K562 (cell line): Measurements from ENCODE around the gene XIRP1. TPM values are rescaled to one million over a fixed set of nuclear protein-coding genes. Genes with fewer than 3 reads are reported as not detected.

Experiments
- ATAC-seq: fragments of 200-7000 bp; cut with Tn5 transposase; 3 replicates; pipeline ENCODE4 v1.9.1; 2020; ENCODE audit warnings: moderate library complexity
- BruUV-seq: library from RNA; stranded (reverse); fragments of 400-500 nt; replicated peaks from 2 replicates; lab custom pipeline; 2021; lab: Mats Ljungman, UMichigan
- CTCF ChIA-PET: fragments of 300-600 bp; formaldehyde crosslinking; extraction: SDS; loops from one replicate; lab custom pipeline; 2021; ENCODE audit warnings: low intra/inter-chr PET ratio; lab: Yijun Ruan, JAX
- POLR2A ChIA-PET: fragments of 300-600, 350-650 bp; sonication (Branson Sonifier 250); formaldehyde crosslinking; extraction: SDS; loops from one replicate; lab custom pipeline; 2021; ENCODE audit warnings: antibody characterized with exemption, inconsistent platforms; lab: Yijun Ruan, JAX
- DNase-seq, 4 experiments: peaks; one replicate each; pipeline versions ENCODE4 v3.0.0 to v3.0.0-alpha.2; 2011 to 2018; ENCODE audit warnings: low spot score in 3 of 4, mixed read lengths in 3 of 4; ENCODE audit errors: extremely low read depth in 1 of 4
- FAIRE-seq: peaks from 2 replicates; lab custom pipeline; 2011; peaks lifted over from hg19 to GRCh38; lab: Jason Lieb, UNC
- H2AFZ ChIP-seq: 2 replicates; pipeline ENCODE4 v1.6.0; 2011; ENCODE audit warnings: low read depth, low read length, control low read depth, inconsistent platforms
- H3K27ac ChIP-seq: fragments of 200-600 bp; 3 replicates; pipeline ENCODE4 v1.8.0; 2011; ENCODE audit warnings: low read depth, mild to moderate bottlenecking, control low read depth, inconsistent platforms, low read length, moderate library complexity, mixed read lengths; ENCODE audit errors: extremely low read depth
- H3K27me3 ChIP-seq, 2 experiments: fragments of 300-600 bp in 1 of 2; 2 replicates in 1 of 2; 3 replicates in 1 of 2; pipeline versions ENCODE4 v1.6.0 to v1.8.0; 2011; ENCODE audit warnings: inconsistent platforms in 2 of 2, low read length in 2 of 2, mild to moderate bottlenecking in 1 of 2, mixed read lengths in 1 of 2, moderate library complexity in 1 of 2; ENCODE audit not compliant: control insufficient read depth in 2 of 2, insufficient read depth in 2 of 2
- H3K36me3 ChIP-seq: fragments of 300-600 bp; 3 replicates; pipeline ENCODE4 v1.8.0; 2011; ENCODE audit warnings: mild to moderate bottlenecking, low read length, inconsistent platforms; ENCODE audit not compliant: control insufficient read depth, insufficient read depth
- H3K4me1 ChIP-seq, 2 experiments: fragments of 200-600 bp in 1 of 2; replicated peaks in 1 of 2; 2 replicates in 1 of 2; 3 replicates in 1 of 2; pipeline versions ENCODE4 v1.5.1 to v1.8.0; 2011; ENCODE audit warnings: inconsistent platforms in 2 of 2, low read length in 2 of 2, mild to moderate bottlenecking in 1 of 2, mixed read lengths in 1 of 2, moderate library complexity in 1 of 2; ENCODE audit not compliant: control insufficient read depth in 2 of 2, insufficient read depth in 2 of 2
- H3K4me2 ChIP-seq: 2 replicates; pipeline ENCODE4 v1.6.1; 2011; ENCODE audit warnings: low read length, control low read depth, inconsistent platforms, mixed read lengths; ENCODE audit not compliant: insufficient read depth
- H3K4me3 ChIP-seq: fragments of 200-600 bp; sonication (generic), shearing (Covaris generic); 2 replicates; pipeline ENCODE4 v1.5.1; 2016; ENCODE audit warnings: control low read depth, inconsistent platforms
- H3K79me2 ChIP-seq: fragments of 200-600 bp; 3 replicates; pipeline ENCODE4 v1.8.0; 2011; ENCODE audit warnings: low read length, inconsistent platforms; ENCODE audit not compliant: control insufficient read depth, insufficient read depth
- H3K9ac ChIP-seq, 2 experiments: 2 replicates each; pipeline versions ENCODE4 v1.6.0 to v1.6.1; 2011; ENCODE audit warnings: low read depth in 2 of 2, low read length in 2 of 2, control low read depth in 1 of 2, inconsistent platforms in 1 of 2, mild to moderate bottlenecking in 1 of 2, mixed read lengths in 1 of 2; ENCODE audit not compliant: insufficient read depth in 1 of 2
- H3K9me1 ChIP-seq: one replicate; pipeline ENCODE4 v1.6.0; 2011; ENCODE audit warnings: inconsistent platforms, mild to moderate bottlenecking, low read length, moderate library complexity; ENCODE audit not compliant: control insufficient read depth, insufficient read depth
- H3K9me3 ChIP-seq: replicated peaks from 2 replicates; pipeline ENCODE4 v1.5.1; 2011; ENCODE audit warnings: low read depth, low read length, inconsistent platforms; ENCODE audit not compliant: control insufficient read depth, insufficient read depth
- H4K20me1 ChIP-seq: replicated peaks from 2 replicates; pipeline ENCODE4 v1.6.1; 2011; ENCODE audit warnings: low read length, inconsistent platforms, mixed read lengths; ENCODE audit not compliant: control insufficient read depth, insufficient read depth
- EGR1 ChIP-seq: fragments of 450-650 bp; conservative IDR thresholded peaks from 2 replicates; pipeline ENCODE4 v1.6.1; 2017; ENCODE audit warnings: mild to moderate bottlenecking
- GTF2A2 ChIP-seq: IDR thresholded peaks from 2 replicates; pipeline ENCODE4 v1.6.1; 2016; ENCODE audit warnings: mild to moderate bottlenecking, missing genetic modification characterization, missing compliant biosample characterization
- HDAC6 ChIP-seq: IDR thresholded peaks from 2 replicates; pipeline ENCODE4 v1.6.1; 2012; ENCODE audit warnings: low read depth, mild to moderate bottlenecking, control low read depth, inconsistent platforms, low read length, moderate library complexity
- HNRNPLL ChIP-seq: fragments of 200-400 bp; formaldehyde crosslinking; IDR thresholded peaks from 2 replicates; pipeline ENCODE4 v1.6.1; 2017; ENCODE audit warnings: low read length, low read depth, mild to moderate bottlenecking; ENCODE audit not compliant: poor library complexity, severe bottlenecking
- PML ChIP-seq: IDR thresholded peaks from 2 replicates; pipeline ENCODE4 v1.6.1; 2012; ENCODE audit warnings: low read length, inconsistent platforms
- RBFOX2 ChIP-seq: fragments of 200-400 bp; formaldehyde crosslinking; IDR thresholded peaks from 2 replicates; pipeline ENCODE4 v1.6.1; 2017; ENCODE audit warnings: low read depth, mild to moderate bottlenecking, low read length, moderate library complexity
- U2AF1 ChIP-seq: fragments of 200-400 bp; formaldehyde crosslinking; optimal IDR thresholded peaks from 2 replicates; pipeline ENCODE3; 2017; ENCODE audit warnings: mild to moderate bottlenecking, low read depth, low read length, moderate library complexity
- ZNF175 ChIP-seq: fragments of 200-800 bp; sonication (Bioruptor generic); IDR thresholded peaks from 2 replicates; pipeline ENCODE4 v1.6.1; 2016; ENCODE audit warnings: low read depth, mild to moderate bottlenecking, missing genetic modification characterization, missing compliant biosample characterization
- ZNF282 ChIP-seq: sonication (generic); formaldehyde crosslinking; IDR thresholded peaks from 2 replicates; pipeline ENCODE4 v1.8.1; 2023; ENCODE audit warnings: missing genetic modification reagents
- ZNF324 ChIP-seq: fragments of 250-450 bp; sonication (Bioruptor Pico); IDR thresholded peaks from 2 replicates; pipeline ENCODE4 v1.4.0; 2020; ENCODE audit warnings: mild to moderate bottlenecking
- ZNF644 ChIP-seq: fragments of 200-800 bp; sonication (Bioruptor generic); IDR thresholded peaks from 2 replicates; pipeline ENCODE4 v1.6.1; 2016; ENCODE audit warnings: low read depth, missing genetic modification characterization, missing compliant biosample characterization
- WGBS: fragments of 100-300 bp; shearing (Covaris generic); methylation state at CpG from one replicate; pipeline ENCODE4 v1.1.6; 2016; ENCODE audit warnings: low coverage, mixed read lengths; ENCODE audit not compliant: insufficient coverage; ENCODE audit errors: missing lambda C conversion rate; 5-methylcytosine and 5-hydroxymethylcytosine counted together
- in situ Hi-C: fragments of 300-500 bp; cut with MboI; formaldehyde crosslinking; loops from 4 replicates; pipeline ENCODE4 v1.15.0; 2018; ENCODE audit warnings: inconsistent platforms, mixed read lengths
- intact Hi-C: fragments of 100-400 bp; cut with micrococcal nuclease; formaldehyde crosslinking; loops from 2 replicates; pipeline ENCODE4 v1.14.2; 2022
- polyA plus RNA-seq, 8 experiments: library from polyadenylated mRNA; depleted of rRNA in 4 of 8; stranded (reverse) in 5 of 8; unstranded in 3 of 8; fragments of >200 nt; fragmentation: Nextera tagmentation in 2 of 8; fragmentation: Illumina TruSeq in 1 of 8; extraction: Ambion mirVana in 2 of 8; extraction: Trizol in 1 of 8; gene quantifications; 2 replicates each; pipeline versions ENCODE4 v1.2.1 to v1.2.3, GENCODE V29; 2011 to 2014; ENCODE audit warnings: inconsistent platforms in 1 of 8, missing spikeins in 1 of 8
- total RNA-seq, 7 experiments: library from RNA; depleted of rRNA in 6 of 7; stranded (reverse); fragments of >200 nt in 6 of 7; fragmentation: Illumina TruSeq in 2 of 7; extraction: Trizol in 2 of 7; gene quantifications; 2 replicates each; pipeline versions ENCODE4 v1.2.1 to v1.2.3, GENCODE V29; 2011 to 2021; ENCODE audit warnings: low replicate concordance in 1 of 7
- TF ChIP-seq, protein P1 (sequence below): sonication (generic); formaldehyde crosslinking; IDR thresholded peaks from 2 replicates; pipeline ENCODE4 v1.8.1; 2023; ENCODE audit warnings: mild to moderate bottlenecking, missing genetic modification reagents, moderate library complexity

The XIRP1 gene
- total and polyA plus RNA-seq, 9 of the 15 experiments (the other 6 are each of a cell fraction or from before 2014, with no cell fraction given): 0.03 to 0.27 (median 0.08) TPM; not detected in 3

DNA sequence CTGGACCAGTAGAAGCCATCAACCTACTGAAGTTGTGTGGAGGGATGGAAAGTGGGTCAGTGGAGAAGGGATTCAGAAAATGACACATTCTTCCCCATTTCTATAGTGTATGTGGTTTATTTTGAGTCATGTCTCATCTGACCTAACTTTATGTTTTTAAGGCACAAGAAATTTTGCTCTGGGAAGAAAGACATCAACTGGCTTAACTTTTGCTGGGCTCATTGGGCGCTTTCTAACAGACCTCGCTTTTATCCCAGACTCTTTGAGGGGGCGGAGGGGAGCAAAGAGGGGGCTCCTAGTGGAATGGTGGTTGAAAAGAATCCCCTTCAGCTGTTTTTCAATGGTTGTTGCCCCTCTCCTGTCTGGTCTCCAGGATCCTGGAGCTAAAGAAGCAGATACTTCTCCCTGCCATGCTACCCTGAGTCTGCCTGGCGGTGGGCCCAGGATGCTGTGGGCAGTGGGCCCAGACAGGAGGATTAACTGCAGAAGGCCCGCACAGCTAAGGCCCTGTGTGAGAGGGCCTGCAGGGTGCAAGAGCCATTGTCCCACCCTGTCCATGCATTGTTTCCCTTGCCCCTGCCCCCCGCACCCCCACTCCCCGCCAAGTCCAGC lies 53.5 kb downstream of the XIRP1 start:
- Histone ChIP-seq H3K4me1 (peaks cover 8 to 23% of the 10 kb centered on the region in 2 experiments; a peak in 4 of 5 replicates), H3K27me3 (peaks cover 0 to 9% of the 10 kb centered on the region in 2 experiments; a peak in 1 of 5 replicates), H2AFZ (no peak overlapping the region), H3K27ac (no peak overlapping the region), H4K20me1 (peaks cover 29% of the 10 kb centered on the region), H3K36me3 (peaks cover 40% of the 10 kb centered on the region; the same call in 2 of the 3 replicates), H3K4me3 (no peak overlapping the region), H3K79me2 (no peaks in the 10 kb centered on the region), H3K9me3 (no peaks in the 10 kb centered on the region), H3K9ac (no peak overlapping the region), H3K9me1 (no peaks in the 10 kb centered on the region), H3K4me2 (no peak overlapping the region)
- in situ Hi-C loops: no loop called here
- intact Hi-C loops: no loop called here
- TF ChIP-seq RBFOX2 (0 out of 2 replicates have a peak, but pooled peaks have one; percentile 27), EGR1 (0 out of 2 replicates have a peak, but pooled peaks have one; percentile 10), PML (no peak), ZNF644 (tag) (no peak), ZNF324 (CRISPR knock-in tag) (no peak), ZNF282 (CRISPR knock-in tag) (no peak), HNRNPLL (no peak), ZNF175 (CRISPR knock-in tag) (no peak), GTF2A2 (tag) (no peak), HDAC6 (no peak), U2AF1 (no peak)
- TF ChIP-seq, protein P1, sequence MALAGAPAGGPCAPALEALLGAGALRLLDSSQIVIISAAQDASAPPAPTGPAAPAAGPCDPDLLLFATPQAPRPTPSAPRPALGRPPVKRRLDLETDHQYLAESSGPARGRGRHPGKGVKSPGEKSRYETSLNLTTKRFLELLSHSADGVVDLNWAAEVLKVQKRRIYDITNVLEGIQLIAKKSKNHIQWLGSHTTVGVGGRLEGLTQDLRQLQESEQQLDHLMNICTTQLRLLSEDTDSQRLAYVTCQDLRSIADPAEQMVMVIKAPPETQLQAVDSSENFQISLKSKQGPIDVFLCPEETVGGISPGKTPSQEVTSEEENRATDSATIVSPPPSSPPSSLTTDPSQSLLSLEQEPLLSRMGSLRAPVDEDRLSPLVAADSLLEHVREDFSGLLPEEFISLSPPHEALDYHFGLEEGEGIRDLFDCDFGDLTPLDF: no peak
- FAIRE-seq (no peak), ATAC-seq (no peak), DNase-seq (no peak)
- WGBS: 86% methylated on average over 6 of the region's 7 CpGs
- CTCF ChIA-PET: no interaction called here
- POLR2A ChIA-PET: interaction anchor here (0.6 to 1.7 kb wide), 5 partner anchors 10 to 89 kb away, joined by 3 to 5 read pairs (median 3); no protein-coding TSS in a partner anchor
- BruUV-seq: no TSS peak
